ENCODE results near the gene FUT8.

The FUT8 gene

DNA sequence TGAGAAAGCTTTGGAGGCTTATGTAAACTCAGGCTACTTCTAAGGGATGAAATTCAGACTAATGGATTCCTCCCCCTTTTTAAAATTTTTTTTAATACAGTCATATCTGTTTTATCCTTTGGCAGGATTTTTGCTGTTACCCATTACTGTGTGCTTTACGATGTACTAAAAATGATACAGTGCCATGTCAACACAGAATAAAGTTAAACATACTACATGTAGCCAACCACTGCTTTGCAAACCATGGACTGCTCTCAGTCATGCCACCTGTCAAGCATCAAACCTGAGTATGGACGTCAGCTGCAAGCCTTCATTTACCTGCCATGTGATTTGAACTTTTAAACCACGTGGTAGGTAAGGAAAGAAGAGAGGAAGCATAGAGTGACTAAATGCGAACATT, 325.8 kb downstream of the FUT8 start:
- Histone ChIP-seq H3K4me3 (ENCODE audit: low read depth, low read length) (no peak overlapping the region), H3K4me2 (ENCODE audit: low read length) (no peak overlapping the region), H3K9ac (no peak overlapping the region), H3K36me3 (ENCODE audit: control insufficient read depth, insufficient read depth, low read length) (no peaks in the 10 kb centered on the region), H3K27me3 (ENCODE audit: control insufficient read depth, insufficient read depth, low read length) (no peaks in the 10 kb centered on the region), H2AFZ (no peak overlapping the region), H3K27ac (no peak overlapping the region), H3K9me3 (ENCODE audit: control insufficient read depth, low read length) (no peaks in the 10 kb centered on the region), H3K79me2 (no peaks in the 10 kb centered on the region), H3K4me1 (no peaks in the 10 kb centered on the region)
- TF ChIP-seq, protein P1, sequence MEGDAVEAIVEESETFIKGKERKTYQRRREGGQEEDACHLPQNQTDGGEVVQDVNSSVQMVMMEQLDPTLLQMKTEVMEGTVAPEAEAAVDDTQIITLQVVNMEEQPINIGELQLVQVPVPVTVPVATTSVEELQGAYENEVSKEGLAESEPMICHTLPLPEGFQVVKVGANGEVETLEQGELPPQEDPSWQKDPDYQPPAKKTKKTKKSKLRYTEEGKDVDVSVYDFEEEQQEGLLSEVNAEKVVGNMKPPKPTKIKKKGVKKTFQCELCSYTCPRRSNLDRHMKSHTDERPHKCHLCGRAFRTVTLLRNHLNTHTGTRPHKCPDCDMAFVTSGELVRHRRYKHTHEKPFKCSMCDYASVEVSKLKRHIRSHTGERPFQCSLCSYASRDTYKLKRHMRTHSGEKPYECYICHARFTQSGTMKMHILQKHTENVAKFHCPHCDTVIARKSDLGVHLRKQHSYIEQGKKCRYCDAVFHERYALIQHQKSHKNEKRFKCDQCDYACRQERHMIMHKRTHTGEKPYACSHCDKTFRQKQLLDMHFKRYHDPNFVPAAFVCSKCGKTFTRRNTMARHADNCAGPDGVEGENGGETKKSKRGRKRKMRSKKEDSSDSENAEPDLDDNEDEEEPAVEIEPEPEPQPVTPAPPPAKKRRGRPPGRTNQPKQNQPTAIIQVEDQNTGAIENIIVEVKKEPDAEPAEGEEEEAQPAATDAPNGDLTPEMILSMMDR (IDR thresholded peaks at IDR 0.05): no peak

GRCh38 chr14:65745396-65746190, 333.1 kb downstream of the FUT8 start:
- Histone ChIP-seq H3K27ac (no peak overlapping the region), H3K36me3 (ENCODE audit: control insufficient read depth, insufficient read depth, low read length) (no peaks in the 10 kb centered on the region), H3K9me3 (ENCODE audit: control insufficient read depth, low read length) (no peaks in the 10 kb centered on the region), H2AFZ (no peak overlapping the region), H3K9ac (no peak overlapping the region), H3K4me3 (ENCODE audit: low read depth, low read length) (no peak overlapping the region), H3K79me2 (no peaks in the 10 kb centered on the region), H3K27me3 (ENCODE audit: control insufficient read depth, insufficient read depth, low read length) (no peaks in the 10 kb centered on the region), H3K4me2 (ENCODE audit: low read length) (no peak overlapping the region), H3K4me1 (no peaks in the 10 kb centered on the region)
- TF ChIP-seq, protein P1 (IDR thresholded peaks at IDR 0.05): no peak

- H3K4me3 ChIP-seq (ENCODE audit: low read depth, low read length): no peak overlapping the region
- H2AFZ ChIP-seq: no peak overlapping the region
Measured at GRCh38 chr14:65748796-65749195, 336.3 kb downstream of the FUT8 start.

DNA sequence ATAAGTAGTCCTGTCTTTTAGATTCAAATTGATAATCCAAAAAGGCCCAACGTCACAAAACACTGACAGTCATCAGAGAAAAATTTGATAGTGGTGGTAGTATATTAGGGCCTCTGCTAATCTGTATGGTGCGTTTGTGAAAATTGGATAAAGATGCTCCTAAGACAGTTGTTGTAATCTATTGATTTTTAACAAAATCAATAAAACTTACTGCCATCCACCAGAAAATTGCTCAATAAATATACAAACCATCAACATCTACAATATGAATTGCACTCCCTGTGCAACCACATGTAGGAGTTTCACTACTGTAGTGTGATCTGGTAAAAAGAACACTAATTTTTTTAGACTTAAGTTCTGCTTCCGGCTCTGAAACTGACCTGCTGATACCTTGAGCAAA, 336.8 kb downstream of the FUT8 start:
- Histone ChIP-seq H3K4me2 (ENCODE audit: low read length) (no peak overlapping the region), H3K4me3 (ENCODE audit: low read depth, low read length) (no peak overlapping the region), H3K27me3 (ENCODE audit: control insufficient read depth, insufficient read depth, low read length) (no peaks in the 10 kb centered on the region), H3K9me3 (ENCODE audit: control insufficient read depth, low read length) (no peaks in the 10 kb centered on the region), H3K27ac (no peak overlapping the region), H3K79me2 (no peaks in the 10 kb centered on the region), H3K36me3 (ENCODE audit: control insufficient read depth, insufficient read depth, low read length) (no peaks in the 10 kb centered on the region), H2AFZ (no peak overlapping the region), H3K4me1 (no peaks in the 10 kb centered on the region), H3K9ac (no peak overlapping the region)
- TF ChIP-seq, protein P1 (IDR thresholded peaks at IDR 0.05): no peak

More at GRCh38 chr14:65748796-65749195, 336.3 kb downstream of the FUT8 start:
- Histone ChIP-seq H3K36me3 (ENCODE audit: control insufficient read depth, insufficient read depth, low read length) (no peaks in the 10 kb centered on the region), H3K27me3 (ENCODE audit: control insufficient read depth, insufficient read depth, low read length) (no peaks in the 10 kb centered on the region), H3K9ac (no peak overlapping the region), H3K4me1 (no peaks in the 10 kb centered on the region), H3K79me2 (no peaks in the 10 kb centered on the region), H3K4me2 (ENCODE audit: low read length) (no peak overlapping the region), H3K27ac (no peak overlapping the region), H3K9me3 (ENCODE audit: control insufficient read depth, low read length) (no peaks in the 10 kb centered on the region)
- TF ChIP-seq, protein P1 (IDR thresholded peaks at IDR 0.05): no peak

DNA sequence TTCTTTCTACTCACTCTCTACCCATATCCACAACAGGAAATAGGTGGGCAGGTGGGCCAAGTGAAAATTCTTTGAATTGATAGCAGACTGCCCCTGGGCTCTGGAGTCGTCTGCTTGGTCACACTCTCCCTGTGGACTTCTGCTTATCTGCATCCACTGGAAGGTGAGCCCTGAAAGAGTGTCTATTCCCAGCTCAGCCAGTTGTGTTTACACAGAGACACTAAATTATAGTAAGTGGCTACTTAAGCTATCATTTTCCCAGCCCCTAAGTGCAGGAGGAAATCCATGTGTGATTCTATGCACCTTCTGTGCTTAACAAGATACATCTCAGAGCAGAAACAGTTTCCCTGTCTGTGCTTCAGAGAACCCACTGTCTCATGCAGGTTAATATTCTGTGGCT, 338.4 kb downstream of the FUT8 start:
- H3K4me2 ChIP-seq (ENCODE audit: low read length): no peak overlapping the region
- TF ChIP-seq, protein P1 (IDR thresholded peaks at IDR 0.05): no peak
- H2AFZ ChIP-seq: no peak overlapping the region
- no peaks in the 10 kb centered on the region for H3K9me3 ChIP-seq (ENCODE audit: control insufficient read depth, low read length)
- H3K27ac ChIP-seq: no peak overlapping the region
- H3K4me3 ChIP-seq (ENCODE audit: low read depth, low read length): no peak overlapping the region
- no peaks in the 10 kb centered on the region for H3K36me3 ChIP-seq (ENCODE audit: control insufficient read depth, insufficient read depth, low read length)
- no peaks in the 10 kb centered on the region for H3K27me3 ChIP-seq (ENCODE audit: control insufficient read depth, insufficient read depth, low read length)
- H3K4me1 ChIP-seq: no peaks in the 10 kb centered on the region
- H3K79me2 ChIP-seq: no peaks in the 10 kb centered on the region
- no peak overlapping the region for H3K9ac ChIP-seq
